Measurements from ENCODE around the gene DPF1. TPM values are rescaled to one million over a fixed set of nuclear protein-coding genes. Genes with fewer than 3 reads are reported as not detected.

DPF1 gene
- total and polyA plus RNA-seq, 10 of the 15 experiments (the other 5 are each of a cell fraction or from before 2014, with no cell fraction given) = 0.11 to 4.3 (median 2.4) TPM

GRCh38 chr19:38267761-38268483 lies 43.9 kb upstream of the DPF1 start (continued):
- no peak for TF ChIP-seq REST (IDR thresholded peaks at IDR 0.05; ENCODE audit: low read depth, low read length)

- Histone ChIP-seq H3K27ac (ENCODE audit: control insufficient read depth, insufficient read depth) (no peak overlapping the region), H2AFZ (ENCODE audit: control insufficient read depth, low read depth, low read length) (no peak overlapping the region), H3K27me3 (replicated peaks in 1 of 2; ENCODE audit: control insufficient read depth in 2 of 2, insufficient read depth in 2 of 2, low read length in 1 of 2) (peaks cover 0 to 2% of the 10 kb centered on the region in 2 experiments; a peak in 2 of 4 replicates), H3K9me3 (replicated peaks; ENCODE audit: control insufficient read depth, insufficient read depth, low read length) (no peaks in the 10 kb centered on the region), H3K4me2 (ENCODE audit: control insufficient read depth, insufficient read depth) (no peak overlapping the region), H3K4me3 (no peak overlapping the region), H3K4me1 (ENCODE audit: control insufficient read depth, insufficient read depth, low read length) (peaks cover 9% of the 10 kb centered on the region), H3K36me3 (ENCODE audit: control insufficient read depth in 2 of 2, insufficient read depth in 2 of 2, low read length in 1 of 2) (no peaks in the 10 kb centered on the region), H3K79me2 (ENCODE audit: control insufficient read depth, insufficient read depth, low read length) (no peaks in the 10 kb centered on the region), H4K20me1 (ENCODE audit: control insufficient read depth, insufficient read depth) (no peaks in the 10 kb centered on the region), H3K9ac (ENCODE audit: control insufficient read depth, insufficient read depth, low read length) (no peak overlapping the region)
- no TSS peak for BruUV-seq (replicated peaks)
- intact Hi-C loops (cut with micrococcal nuclease; ENCODE audit: unreplicated experiment) (no loop called here), in situ Hi-C loops (cut with MboI) (no loop called here)
- no peak for TF ChIP-seq HDAC6 (IDR thresholded peaks at IDR 0.05; ENCODE audit: unreplicated experiment)
- TF ChIP-seq EZH2 (IDR thresholded peaks at IDR 0.05; ENCODE audit: borderline replicate concordance, control insufficient read depth, low read depth, low read length) = no peak
- ChIA-PET SMC1A (ENCODE audit: uncharacterized antibody, unreplicated experiment) (interaction anchor here (1.8 kb wide), 1 partner anchor 23 kb away, joined by 5 read pairs; no protein-coding TSS in a partner anchor), POLR2A (interaction anchor here (0.7 kb wide), 1 partner anchor 8 kb away, joined by 3 read pairs; no protein-coding TSS in a partner anchor), CTCF (interaction anchor here (0.6 to 2.1 kb wide), 2 partner anchors 23 to 419 kb away, joined by 3 to 6 read pairs; no protein-coding TSS in a partner anchor), RAD21 (ENCODE audit: unreplicated experiment) (no interaction called here)
- WGBS (ENCODE audit: insufficient coverage, insufficient replicate concordance, low lambda C conversion rate, missing lambda C conversion rate) = 59% methylated on average over 12 of the region's 12 CpGs
- ATAC-seq = no peak
- no peak for DNase-seq (ENCODE audit: low read depth, low spot score)
- no peak for FAIRE-seq
Observed at GRCh38 chr19:38266981-38267597, 43.1 kb upstream of the DPF1 start.
